Right ventricle myocardium superior (tissue), 1 donor: ENCODE measurements around the gene FAR2. TPM values are rescaled to one million over a fixed set of nuclear protein-coding genes. Genes with fewer than 3 reads are reported as not detected.

Experiments used
- ATAC-seq: fragments of 200-7000 bp; cut with Tn5 transposase; one replicate; pipeline ENCODE4 v1.9.1; 2020; ENCODE audit warnings: mild to moderate bottlenecking; ENCODE audit not compliant: poor library complexity
- DNase-seq: peaks from one replicate; pipeline ENCODE4 v3.0.0-alpha.2; 2020
- intact Hi-C: fragments of 100-400 bp; cut with DNase I; formaldehyde crosslinking; loops from one replicate; pipeline ENCODE4 v1.11.2; 2022
- total RNA-seq: library from RNA; stranded (reverse); fragmentation: NEBNext Ultra II Directional; extraction: Animal tissue kit (Norgen Biotek cat#: 25700); gene quantifications from one replicate; pipeline ENCODE4 v1.2.1, GENCODE V29; 2021
- donor health status: DM: no; HTN: yes; CAD: no; lungs with severe emphysema.

FAR2 gene
- total RNA-seq, 1 donor from 2014 or later = 3.1 TPM

- intact Hi-C loops = no loop called here
- ATAC-seq (no peak), DNase-seq (no peak)
These were observed 142.1 kb downstream of the FAR2 start for GRCh38 chr12:29291226-29291625.

DNA sequence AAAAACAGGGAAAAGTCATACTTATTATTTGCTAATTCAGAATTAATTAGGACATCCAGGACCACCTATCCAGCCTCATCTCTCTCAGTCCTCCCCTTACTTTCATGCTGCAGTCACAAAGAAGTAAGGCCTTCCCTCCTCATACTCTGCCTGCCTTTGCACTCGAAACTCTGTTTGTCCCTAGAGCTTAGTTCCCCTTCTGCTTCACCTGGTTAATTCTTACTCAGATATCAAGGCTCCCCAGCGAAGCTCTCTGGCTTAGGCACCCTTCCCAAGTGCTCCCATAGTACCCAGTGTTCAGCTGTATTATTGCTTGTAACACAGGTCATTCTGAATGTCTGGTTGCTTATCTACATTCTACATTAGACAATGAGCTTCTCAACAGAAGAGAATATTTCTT, 150.6 kb downstream of the FAR2 start:
- intact Hi-C loops = no loop called here
- ATAC-seq = no peak

DNA sequence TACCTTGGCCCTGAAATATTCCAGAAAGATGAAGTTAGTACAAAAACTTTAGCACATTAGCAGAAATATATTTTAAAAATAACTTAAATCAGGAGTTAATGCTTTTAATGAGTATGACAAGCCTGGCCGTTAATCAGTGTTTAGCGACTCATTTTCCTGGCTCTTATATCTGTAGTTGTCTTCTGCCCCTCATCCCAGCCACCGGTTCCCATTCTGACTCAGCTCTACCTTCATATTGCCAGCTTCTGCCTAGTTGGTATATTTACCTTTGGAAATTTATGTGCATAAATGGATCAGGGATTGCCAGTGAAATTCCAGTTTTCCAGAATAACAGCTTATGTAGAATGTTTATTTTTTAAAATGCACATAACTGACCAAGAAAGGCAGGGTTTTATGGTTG, 152.0 kb downstream of the FAR2 start:
- intact Hi-C loops = no loop called here
- DNase-seq (no peak), ATAC-seq (no peak)

More for the DNA sequence above, 150.6 kb downstream of the FAR2 start:
- no peak for DNase-seq

DNA sequence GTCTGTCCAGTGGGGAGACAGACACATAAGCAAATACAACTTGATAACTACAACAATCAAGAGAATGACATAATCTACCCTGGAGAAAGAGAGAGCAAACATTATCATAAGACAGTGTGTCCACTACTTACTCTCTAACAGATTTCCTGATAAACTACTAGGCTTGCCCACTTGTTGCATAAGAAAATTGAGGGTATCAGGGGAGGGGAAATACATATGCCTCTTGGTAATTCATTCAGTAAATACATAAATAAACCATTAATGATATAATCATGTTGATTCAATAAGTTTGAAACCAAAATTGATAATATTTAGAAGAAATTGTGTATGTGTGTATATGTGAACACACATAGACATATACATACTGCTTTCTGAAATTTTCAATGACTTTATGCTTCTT, 155.3 kb downstream of the FAR2 start:
- DNase-seq (no peak), ATAC-seq (no peak)
- intact Hi-C loops = no loop called here

DNA sequence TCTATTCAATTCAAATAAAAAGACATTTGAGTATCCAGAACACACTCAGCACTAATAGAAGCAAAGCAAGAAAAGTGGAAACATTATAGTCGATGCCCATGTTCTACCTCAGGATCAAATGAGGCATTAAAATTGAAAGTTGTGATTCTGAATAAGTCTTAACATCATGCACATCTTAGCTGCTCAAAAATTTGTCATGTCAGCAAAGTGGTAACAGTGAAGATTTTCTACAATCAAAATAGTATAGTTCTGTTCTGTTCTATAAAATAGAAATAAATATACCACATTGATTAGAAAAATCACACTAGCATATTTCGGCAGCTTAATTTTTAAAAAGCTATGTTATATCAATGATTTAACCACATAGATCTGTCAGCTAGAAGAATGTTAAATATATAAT, 157.2 kb downstream of the FAR2 start:
- no peak for DNase-seq
- intact Hi-C loops = no loop called here
- no peak for ATAC-seq

DNA sequence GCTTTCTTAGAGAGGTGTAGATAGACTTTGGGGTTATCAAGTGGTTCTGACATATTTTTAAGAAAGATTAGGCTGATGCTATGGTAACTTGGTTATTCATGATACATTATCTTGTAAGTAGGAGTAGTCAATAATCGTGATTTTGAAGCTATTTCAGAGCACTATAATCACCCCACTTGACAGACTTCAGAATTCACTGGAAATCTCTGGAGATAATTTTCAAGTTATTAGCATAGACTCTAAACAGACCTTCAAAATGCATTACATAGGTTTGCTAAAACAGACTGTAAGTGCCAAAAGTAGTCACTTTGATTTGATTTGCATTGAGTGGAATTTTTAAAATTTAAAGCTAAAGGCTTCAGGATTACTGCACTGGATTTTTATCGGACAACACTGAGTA, 157.6 kb downstream of the FAR2 start:
- DNase-seq = no peak
- ATAC-seq = no peak
- intact Hi-C loops = no loop called here

DNA sequence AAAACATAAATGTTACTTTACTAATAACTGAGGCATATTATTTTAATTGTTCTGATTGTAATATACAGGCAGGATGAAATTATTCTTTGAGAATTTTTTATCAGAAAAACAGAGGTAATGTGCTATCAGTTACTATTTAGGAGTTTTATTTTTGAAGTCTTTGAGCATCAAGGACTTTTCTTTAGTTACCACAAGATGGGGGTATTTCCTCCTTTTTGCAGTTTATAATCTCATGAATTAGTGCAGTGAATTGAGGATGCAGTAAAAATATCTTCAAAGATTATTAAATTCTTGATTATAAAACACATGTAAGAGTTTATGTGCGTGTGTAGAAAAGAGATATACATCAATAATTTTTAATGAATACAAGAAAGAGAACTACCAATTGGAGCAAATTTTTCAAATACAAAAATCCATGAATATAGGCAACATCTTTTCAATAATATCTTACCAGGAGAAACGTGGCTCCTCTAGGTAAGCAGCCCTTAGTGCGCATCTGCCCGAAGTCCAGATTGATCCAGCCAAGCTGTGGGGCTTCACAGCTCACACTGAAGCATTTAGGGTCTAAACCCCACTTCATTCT, 160.3 kb downstream of the FAR2 start:
- DNase-seq (no peak), ATAC-seq (no peak)
- intact Hi-C loops = no loop called here

DNA sequence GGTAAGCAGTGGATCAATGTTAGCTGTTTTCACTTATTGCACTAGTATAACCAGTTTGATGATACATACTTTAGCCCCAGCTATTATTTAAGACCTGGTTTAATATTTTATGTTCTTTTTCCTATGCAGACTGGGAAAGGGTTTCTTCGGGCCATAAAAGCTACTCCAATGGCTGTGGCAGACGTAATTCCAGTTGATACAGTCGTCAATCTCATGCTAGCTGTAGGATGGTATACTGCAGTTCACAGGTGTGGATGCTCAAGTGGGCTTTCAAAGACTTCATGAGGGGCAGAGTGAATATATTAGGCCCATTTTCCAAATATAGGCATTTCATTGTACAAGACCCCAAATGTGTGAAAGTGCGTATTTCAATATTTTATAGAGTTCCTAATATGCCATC, 161.8 kb downstream of the FAR2 start:
- no peak for ATAC-seq
- DNase-seq = no peak
- intact Hi-C loops = no loop called here

GRCh38 chr12:29314416-29314815, 165.3 kb downstream of the FAR2 start:
- ATAC-seq (no peak), DNase-seq (peak; percentile 45)
- intact Hi-C loops = no loop called here

DNA sequence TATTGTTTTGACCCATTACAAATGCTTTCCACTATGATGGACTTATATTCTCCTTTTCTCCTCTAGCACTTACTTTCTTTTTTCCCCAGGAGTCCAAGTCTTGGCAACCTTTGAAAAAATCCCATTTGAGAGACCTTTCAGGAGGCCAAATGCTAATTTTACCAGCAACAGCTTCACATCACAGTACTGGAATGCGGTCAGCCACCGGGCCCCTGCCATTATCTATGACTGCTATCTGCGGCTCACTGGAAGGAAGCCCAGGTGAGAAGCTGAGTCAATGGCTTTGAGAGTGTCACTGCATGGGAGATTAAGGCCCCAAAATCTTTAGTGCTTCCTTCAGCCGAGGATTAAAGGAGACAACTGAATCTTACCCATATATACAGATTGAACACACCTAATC, 167.7 kb downstream of the FAR2 start:
- DNase-seq (peak; percentile 64), ATAC-seq (peak; percentile 73)
- intact Hi-C loops = loop anchor here (5.0 kb wide), 1 partner anchor 244 kb away; no protein-coding TSS in a partner anchor

- DNase-seq (peak; percentile 53), ATAC-seq (peak; percentile 97)
- intact Hi-C loops = loop anchor here (5.0 kb wide), 1 partner anchor 245 kb away; no protein-coding TSS in a partner anchor
These were observed 168.7 kb downstream of the FAR2 start for GRCh38 chr12:29317556-29318363.

- intact Hi-C loops = no loop called here
- DNase-seq (no peak), ATAC-seq (no peak)
These were observed 171.4 kb downstream of the FAR2 start for GRCh38 chr12:29320295-29321085.

- ATAC-seq = no peak
- intact Hi-C loops = no loop called here
These were observed 173.1 kb downstream of the FAR2 start for GRCh38 chr12:29322157-29322556.

GRCh38 chr12:29329411-29329810, 180.3 kb downstream of the FAR2 start:
- intact Hi-C loops = no loop called here
- DNase-seq (no peak), ATAC-seq (no peak)

More at GRCh38 chr12:29322157-29322556, 173.1 kb downstream of the FAR2 start:
- no peak for DNase-seq

DNA sequence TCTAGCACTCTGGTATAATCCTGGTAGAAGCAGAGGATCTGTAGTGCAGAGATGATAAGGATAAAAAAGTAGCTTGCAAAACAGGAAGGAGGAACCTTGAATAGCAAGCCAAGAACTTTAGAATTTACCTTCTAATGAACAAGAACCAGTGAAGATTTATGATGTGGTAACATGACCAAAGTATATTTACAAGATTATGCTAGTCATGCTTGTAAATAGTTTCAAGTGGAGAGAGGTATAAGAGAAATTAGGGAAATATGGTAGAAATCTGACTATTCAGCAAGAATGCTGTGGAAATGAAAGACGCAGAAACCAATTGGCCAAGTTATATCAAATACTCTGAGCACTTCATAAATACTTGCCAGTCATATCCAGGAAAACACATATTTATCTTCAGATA, 184.1 kb downstream of the FAR2 start:
- ATAC-seq (no peak), DNase-seq (no peak)
- intact Hi-C loops = no loop called here

- no peak for ATAC-seq
- intact Hi-C loops = no loop called here
These were observed 185.9 kb downstream of the FAR2 start for GRCh38 chr12:29334937-29335336.

DNA sequence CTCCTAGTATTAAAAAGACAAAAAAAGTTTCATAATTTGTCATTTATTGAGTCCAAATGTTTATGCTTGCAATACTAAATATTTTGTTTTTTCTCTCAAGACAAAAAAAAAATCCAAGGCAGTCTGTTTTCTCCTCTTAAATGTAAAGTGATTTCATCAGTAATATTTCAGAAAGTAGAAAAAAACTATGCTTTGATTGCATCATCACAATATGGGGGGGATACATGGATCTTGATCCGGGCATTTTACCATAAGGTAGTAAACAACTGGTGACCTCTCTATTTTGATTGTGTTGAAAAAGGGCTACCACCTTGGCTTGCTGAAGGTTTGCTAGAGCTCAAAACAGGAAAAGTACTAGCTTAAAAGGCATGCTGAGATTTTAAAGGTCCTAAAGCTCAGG, 188.2 kb downstream of the FAR2 start:
- ATAC-seq = no peak
- intact Hi-C loops = no loop called here
- no peak for DNase-seq

More at GRCh38 chr12:29334937-29335336, 185.9 kb downstream of the FAR2 start:
- DNase-seq = no peak

GRCh38 chr12:29343022-29343799, 194.1 kb downstream of the FAR2 start:
- ATAC-seq = peak; percentile 80
- intact Hi-C loops = no loop called here

More at GRCh38 chr12:29343022-29343799, 194.1 kb downstream of the FAR2 start:
- DNase-seq = no peak
